HG03571 (cell line): ENCODE data around the gene VGLL3.
A peak's percentile ranks its signal among the peaks of the same experiment; 100 is the strongest.
"Not testable (repeated sequence)": the region's sequence is repeated elsewhere in the genome, so short reads cannot be mapped to it uniquely, and the experiment has no call there.

Experiments used
- ATAC-seq: cut with Tn5 transposase; IDR thresholded peaks from one replicate; pipeline ENCODE4 v1.9.1; 2021; ENCODE audit not compliant: unreplicated experiment

The VGLL3 gene

GRCh38 chr3:86990012-86990733, 776 bp downstream of the VGLL3 start:
- no peak for ATAC-seq

DNA sequence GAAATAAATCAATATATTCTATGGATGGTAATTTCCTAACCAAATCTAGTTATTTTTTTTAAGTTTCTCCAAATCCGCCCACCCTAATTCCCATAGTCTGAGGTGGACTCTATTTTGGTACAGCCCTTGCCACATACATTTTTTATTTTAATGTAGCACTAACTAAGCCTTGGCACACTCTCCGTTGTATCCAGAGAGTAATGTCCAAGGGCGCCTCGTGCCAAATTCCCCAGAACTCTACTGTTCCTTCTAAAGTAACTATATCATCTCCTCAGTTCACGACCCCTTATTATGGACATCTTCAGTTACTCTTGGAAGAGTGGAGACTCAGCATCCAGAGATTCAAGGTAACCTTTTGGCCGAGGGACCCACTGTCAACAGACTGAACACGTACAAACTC, 1.3 kb downstream of the VGLL3 start:
- ATAC-seq: no peak

- ATAC-seq: no peak
These were observed 1.9 kb downstream of the VGLL3 start for GRCh38 chr3:86989006-86989405.

- ATAC-seq: no peak
These were observed 2.7 kb downstream of the VGLL3 start for GRCh38 chr3:86988235-86988634.

- no peak for ATAC-seq
These were observed 3.6 kb downstream of the VGLL3 start for GRCh38 chr3:86987421-86987715.

GRCh38 chr3:86986671-86987420, 4.1 kb downstream of the VGLL3 start:
- ATAC-seq: no peak

DNA sequence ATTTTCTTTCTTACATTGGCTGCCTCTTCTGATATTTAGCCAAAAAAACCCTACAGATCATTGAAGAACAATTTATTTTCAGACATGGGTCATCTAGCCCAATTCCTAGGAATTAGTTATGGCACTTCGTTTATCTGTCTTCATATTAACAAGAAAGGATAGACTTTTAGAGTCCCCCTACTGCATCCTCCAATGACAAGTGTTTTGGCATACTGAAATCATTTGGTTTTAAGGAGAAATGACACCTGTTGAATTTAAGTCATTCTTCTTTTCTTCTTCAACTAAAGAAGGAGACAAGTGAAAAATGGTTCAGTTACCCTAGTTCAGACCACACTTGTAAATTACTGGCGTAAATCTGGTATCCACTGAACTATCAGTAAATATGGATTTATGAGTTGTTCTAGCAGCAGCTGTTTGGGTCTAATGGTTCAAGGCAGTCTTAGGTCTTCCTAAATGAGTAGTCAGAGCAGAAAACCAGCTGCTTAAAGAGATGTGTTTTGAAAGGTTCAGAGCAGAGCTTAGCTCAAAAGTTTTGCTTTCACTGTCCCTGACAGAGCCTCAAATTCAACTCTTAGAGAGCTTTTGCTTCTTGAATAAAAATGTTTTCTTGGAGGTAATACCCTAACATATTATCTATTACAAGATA, 5.6 kb downstream of the VGLL3 start:
- ATAC-seq: no peak

DNA sequence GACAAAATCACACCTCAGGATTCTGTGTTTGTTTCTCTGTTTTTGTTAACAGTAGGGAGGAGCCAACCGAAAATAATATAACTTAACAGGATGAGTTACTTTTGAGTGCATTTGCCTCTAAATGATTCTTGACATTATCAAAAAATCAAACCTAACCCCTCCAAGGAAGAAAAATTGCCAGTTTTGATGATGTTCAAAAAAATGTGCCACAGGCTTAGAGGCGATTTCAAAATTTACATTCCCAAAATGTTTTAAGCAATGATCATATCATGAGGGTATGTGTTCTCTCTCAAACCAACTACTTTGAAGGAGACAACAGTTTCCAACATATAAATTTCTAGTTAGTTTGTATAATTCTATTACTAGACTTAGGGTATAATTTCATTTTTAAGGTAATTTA, 6.7 kb downstream of the VGLL3 start:
- no peak for ATAC-seq

- ATAC-seq: no peak
These were observed 8.1 kb downstream of the VGLL3 start for GRCh38 chr3:86982883-86983282.

GRCh38 chr3:86978111-86978551, 12.8 kb downstream of the VGLL3 start:
- no peak for ATAC-seq

DNA sequence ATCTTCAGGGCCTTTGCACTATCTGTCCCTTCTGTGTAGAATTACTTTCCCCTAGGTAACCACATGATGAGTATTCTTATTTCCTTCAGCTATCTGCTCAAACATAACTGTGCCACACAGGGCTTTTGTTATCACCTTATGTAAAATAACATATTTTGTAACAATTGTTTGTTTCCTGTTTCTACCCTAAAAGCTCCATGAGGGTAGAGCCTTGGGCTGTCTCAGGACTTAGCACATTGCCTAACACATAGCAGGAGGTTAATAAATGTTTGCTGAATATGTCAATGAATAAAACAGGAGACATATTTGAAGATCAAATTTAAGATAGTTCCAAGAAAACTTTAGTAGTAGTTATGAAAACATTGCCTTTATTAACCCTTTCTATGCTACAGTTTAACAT, 14.7 kb downstream of the VGLL3 start:
- no peak for ATAC-seq

DNA sequence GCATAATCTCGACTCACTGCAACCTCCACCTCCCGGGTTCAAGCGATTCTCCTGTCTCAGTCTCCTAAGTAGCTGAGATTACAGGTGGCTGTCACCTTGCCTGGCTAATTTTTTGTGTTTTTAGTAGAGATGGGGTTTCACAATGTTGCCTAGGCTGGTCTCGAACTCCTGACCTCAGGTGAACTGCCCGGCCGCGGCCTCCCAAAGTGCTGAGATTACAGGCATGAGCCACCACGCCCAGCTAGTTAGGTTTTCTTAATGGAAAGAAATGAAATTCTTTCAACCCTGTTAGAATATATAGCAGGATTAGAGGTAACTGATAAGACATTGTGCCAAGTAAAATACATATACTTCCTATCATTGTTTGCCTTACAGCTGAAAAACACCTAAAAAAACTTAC, 16.8 kb downstream of the VGLL3 start:
- ATAC-seq: not testable (repeated sequence)

- no peak for ATAC-seq
These were observed 17.5 kb downstream of the VGLL3 start for GRCh38 chr3:86973440-86973839.

- peak; percentile 54 for ATAC-seq
These were observed 21.3 kb downstream of the VGLL3 start for GRCh38 chr3:86969500-86970189.

DNA sequence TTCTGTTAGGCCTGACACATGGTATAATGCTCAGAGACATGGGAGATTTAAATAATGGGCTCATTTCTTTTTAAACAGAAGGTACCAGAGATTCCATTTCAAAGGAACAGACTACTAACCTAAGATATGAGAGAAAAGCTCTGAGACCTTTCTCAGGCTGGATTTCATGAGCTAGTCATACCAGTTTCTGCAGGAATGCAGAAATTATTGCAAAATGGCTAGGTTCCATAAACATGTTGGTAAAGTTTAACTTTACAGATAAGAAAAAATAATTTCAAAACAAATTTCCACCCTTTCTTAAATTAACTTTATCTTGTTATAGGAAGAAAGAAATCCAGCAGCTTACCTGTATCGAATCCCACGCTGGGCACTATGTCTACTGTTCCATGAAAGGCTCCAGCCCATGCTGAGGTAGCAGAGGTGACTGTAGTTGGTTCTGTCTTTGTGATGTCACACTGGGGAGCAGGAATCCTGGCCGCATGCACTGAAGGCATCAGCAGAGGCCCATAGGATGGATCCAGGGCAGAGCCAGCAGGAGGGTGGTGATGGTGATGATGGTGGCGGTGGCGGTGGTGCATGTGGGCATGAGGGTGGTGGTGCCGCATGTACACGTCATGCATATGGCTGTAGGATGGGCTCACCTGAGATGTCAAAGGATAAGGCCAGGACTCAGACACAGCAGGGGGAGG, 22.6 kb downstream of the VGLL3 start:
- no peak for ATAC-seq

GRCh38 chr3:86967062-86967461, 23.9 kb downstream of the VGLL3 start:
- no peak for ATAC-seq

DNA sequence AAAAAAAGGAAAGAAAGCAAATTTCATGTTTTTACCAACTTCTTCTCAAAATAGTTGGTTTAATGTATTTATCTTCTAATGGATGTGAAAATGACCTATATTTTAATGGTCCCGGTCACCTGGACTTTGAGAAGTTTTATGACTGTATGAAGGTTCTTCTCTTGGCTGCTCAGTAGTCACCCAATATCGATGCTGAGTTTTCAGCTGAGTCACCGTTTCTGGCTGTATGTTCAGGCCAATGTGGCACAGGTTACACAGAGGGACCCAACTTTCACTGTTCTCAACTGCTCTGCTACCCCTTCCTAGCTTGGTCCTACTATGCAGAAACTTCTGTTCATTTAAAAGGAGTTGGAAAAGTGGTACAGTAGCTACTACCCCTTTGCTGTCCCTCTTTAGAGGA, 25.8 kb downstream of the VGLL3 start:
- ATAC-seq: no peak

GRCh38 chr3:86963611-86964010, 27.3 kb downstream of the VGLL3 start:
- ATAC-seq: no peak

GRCh38 chr3:86961297-86961696, 29.7 kb downstream of the VGLL3 start:
- ATAC-seq: no peak

DNA sequence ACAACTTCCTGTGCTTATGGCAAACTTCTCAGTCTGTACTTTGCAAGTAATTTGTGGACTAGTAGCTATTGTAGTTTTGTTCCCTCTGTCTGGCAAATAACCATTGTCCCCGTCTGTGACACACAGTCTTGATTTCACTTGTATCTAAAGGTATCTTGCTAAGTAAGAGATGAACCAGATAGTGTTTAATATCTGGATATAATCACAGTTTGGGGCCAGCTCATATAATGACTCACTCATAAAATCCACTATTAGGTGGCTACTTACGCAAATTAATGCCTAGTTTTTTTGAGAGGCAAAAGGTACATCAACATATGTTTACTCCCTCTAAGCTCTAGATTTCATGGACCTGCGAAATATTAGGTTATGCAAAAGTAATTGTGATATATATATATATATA, 30.4 kb downstream of the VGLL3 start:
- no peak for ATAC-seq

- ATAC-seq: no peak
These were observed 32.4 kb downstream of the VGLL3 start for GRCh38 chr3:86958534-86958933.
